Tibial artery (tissue), 4 donors: ENCODE results near the gene MED25.

Experiments
- DNase-seq, 2 donors: peaks; one replicate each; pipeline ENCODE4 v3.0.0-alpha.2; 2019
- H3K27ac ChIP-seq, 2 donors: fragments of 200-600 bp; sonication (generic) in 1 of 2; 1 replicate in 1 of 2; 2 replicates in 1 of 2; pipeline ENCODE4 v1.5.1; 2018 to 2019; ENCODE audit warnings: mild to moderate bottlenecking in 1 of 2
- H3K27me3 ChIP-seq, 2 donors: fragments of 200-600 bp; sonication (generic) in 1 of 2; one replicate each; pipeline versions ENCODE4 v1.5.1 to v1.6.0; 2016 to 2019
- H3K36me3 ChIP-seq, 3 donors: fragments of 200-600 bp; sonication (generic) in 2 of 3; one replicate each; pipeline ENCODE4 v1.5.1; 2016 to 2019; ENCODE audit warnings: mild to moderate bottlenecking in 2 of 3
- H3K4me1 ChIP-seq, 4 donors: fragments of 200-600 bp; sonication (generic) in 2 of 4; 1 replicate in 3 of 4; 2 replicates in 1 of 4; pipeline ENCODE4 v1.5.1; 2016 to 2019
- H3K4me3 ChIP-seq, 2 donors: fragments of 200-600 bp; sonication (generic) in 1 of 2; 1 replicate in 1 of 2; 2 replicates in 1 of 2; pipeline ENCODE4 v1.5.1; 2018 to 2019; ENCODE audit warnings: mild to moderate bottlenecking in 2 of 2
- H3K9me3 ChIP-seq, 3 donors: fragments of 200-600 bp; sonication (generic) in 1 of 3; one replicate each; pipeline ENCODE4 v1.5.1; 2016 to 2019
- intact Hi-C: fragments of 100-400 bp; cut with DNase I; formaldehyde crosslinking; loops from one replicate; pipeline ENCODE4 v1.15.0; 2023; ENCODE audit warnings: low total_unique reads
- TF ChIP-seq, protein P1 (sequence below), 2 experiments: fragments of 200-600 bp in 1 of 2; fragments of 450-650 bp in 1 of 2; IDR thresholded peaks; one replicate each; pipeline ENCODE4 v1.5.1; 2017 to 2019; ENCODE audit warnings: antibody characterized with exemption in 2 of 2, mild to moderate bottlenecking in 1 of 2, moderate library complexity in 1 of 2

The MED25 gene

GRCh38 chr19:49830766-49831165, 12.7 kb downstream of the MED25 start:
- H3K9me3 ChIP-seq, result no peaks in the 10 kb centered on the region
- H3K27me3 ChIP-seq, result no peaks in the 10 kb centered on the region
- H3K4me1 ChIP-seq, result peaks cover 0 to under 1% (median 0%) of the 10 kb centered on the region in 4 donors
- TF ChIP-seq, protein P1, sequence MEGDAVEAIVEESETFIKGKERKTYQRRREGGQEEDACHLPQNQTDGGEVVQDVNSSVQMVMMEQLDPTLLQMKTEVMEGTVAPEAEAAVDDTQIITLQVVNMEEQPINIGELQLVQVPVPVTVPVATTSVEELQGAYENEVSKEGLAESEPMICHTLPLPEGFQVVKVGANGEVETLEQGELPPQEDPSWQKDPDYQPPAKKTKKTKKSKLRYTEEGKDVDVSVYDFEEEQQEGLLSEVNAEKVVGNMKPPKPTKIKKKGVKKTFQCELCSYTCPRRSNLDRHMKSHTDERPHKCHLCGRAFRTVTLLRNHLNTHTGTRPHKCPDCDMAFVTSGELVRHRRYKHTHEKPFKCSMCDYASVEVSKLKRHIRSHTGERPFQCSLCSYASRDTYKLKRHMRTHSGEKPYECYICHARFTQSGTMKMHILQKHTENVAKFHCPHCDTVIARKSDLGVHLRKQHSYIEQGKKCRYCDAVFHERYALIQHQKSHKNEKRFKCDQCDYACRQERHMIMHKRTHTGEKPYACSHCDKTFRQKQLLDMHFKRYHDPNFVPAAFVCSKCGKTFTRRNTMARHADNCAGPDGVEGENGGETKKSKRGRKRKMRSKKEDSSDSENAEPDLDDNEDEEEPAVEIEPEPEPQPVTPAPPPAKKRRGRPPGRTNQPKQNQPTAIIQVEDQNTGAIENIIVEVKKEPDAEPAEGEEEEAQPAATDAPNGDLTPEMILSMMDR (IDR thresholded peaks at IDR 0.05), result no peak
- no peak for DNase-seq
- peaks cover 46 to 89% (median 75%) of the 10 kb centered on the region in 3 donors for H3K36me3 ChIP-seq
- no peak overlapping the region for H3K27ac ChIP-seq
- no peak overlapping the region for H3K4me3 ChIP-seq
- intact Hi-C loops, result no loop called here

- Histone ChIP-seq H3K36me3 (peaks cover 52 to 97% (median 84%) of the 10 kb centered on the region in 3 donors), H3K27ac (no peak overlapping the region), H3K27me3 (no peaks in the 10 kb centered on the region), H3K4me1 (no peaks in the 10 kb centered on the region), H3K4me3 (no peak overlapping the region), H3K9me3 (no peaks in the 10 kb centered on the region)
- TF ChIP-seq, protein P1 (IDR thresholded peaks at IDR 0.05), result no peak
- no peak for DNase-seq
- intact Hi-C loops, result no loop called here
These were observed 13.5 kb downstream of the MED25 start for GRCh38 chr19:49831592-49831991.

GRCh38 chr19:49832556-49832955, 14.5 kb downstream of the MED25 start:
- intact Hi-C loops, result no loop called here
- H3K4me3 ChIP-seq, result no peak overlapping the region
- H3K27me3 ChIP-seq, result no peaks in the 10 kb centered on the region
- no peak for DNase-seq
- peaks cover 61 to 98% (median 92%) of the 10 kb centered on the region in 3 donors for H3K36me3 ChIP-seq
- no peak overlapping the region for H3K27ac ChIP-seq
- H3K4me1 ChIP-seq, result no peaks in the 10 kb centered on the region
- TF ChIP-seq, protein P1 (IDR thresholded peaks at IDR 0.05), result no peak
- H3K9me3 ChIP-seq, result no peaks in the 10 kb centered on the region

GRCh38 chr19:49833599-49833998, 15.5 kb downstream of the MED25 start:
- peaks cover 70 to 100% (median 96%) of the 10 kb centered on the region in 3 donors for H3K36me3 ChIP-seq
- intact Hi-C loops, result no loop called here
- H3K27me3 ChIP-seq, result no peaks in the 10 kb centered on the region
- no peak overlapping the region for H3K27ac ChIP-seq
- DNase-seq, result no peak
- H3K4me3 ChIP-seq, result no peak overlapping the region
- TF ChIP-seq, protein P1 (IDR thresholded peaks at IDR 0.05), result no peak
- H3K4me1 ChIP-seq, result no peaks in the 10 kb centered on the region
- H3K9me3 ChIP-seq, result no peaks in the 10 kb centered on the region

GRCh38 chr19:49835562-49835961, 17.5 kb downstream of the MED25 start:
- H3K4me3 ChIP-seq, result no peak overlapping the region
- H3K27ac ChIP-seq, result no peak overlapping the region
- intact Hi-C loops, result loop anchor here (5.0 kb wide), 1 partner anchor 322 kb away; no protein-coding TSS in a partner anchor
- peaks cover 83 to 97% (median 92%) of the 10 kb centered on the region in 3 donors for H3K36me3 ChIP-seq
- TF ChIP-seq, protein P1 (IDR thresholded peaks at IDR 0.05), result no peak
- no peaks in the 10 kb centered on the region for H3K9me3 ChIP-seq
- no peak for DNase-seq
- no peaks in the 10 kb centered on the region for H3K4me1 ChIP-seq
- no peaks in the 10 kb centered on the region for H3K27me3 ChIP-seq
